Activated naive CD8-positive, alpha-beta T cell (primary cell): Measurements from ENCODE around the gene KIAA0513.
"Not testable (repeated sequence)": the region's sequence is repeated elsewhere in the genome, so short reads cannot be mapped to it uniquely, and the experiment has no call there.

ENCODE experiments used
- H3K27ac Mint-ChIP-seq: one replicate; pipeline ENCODE4 v1.8.0; 2021; ENCODE audit warnings: mixed read lengths
- H3K27me3 Mint-ChIP-seq: one replicate; pipeline ENCODE4 v1.8.0; 2021; ENCODE audit warnings: mixed read lengths
- H3K36me3 Mint-ChIP-seq: one replicate; pipeline ENCODE4 v1.8.0; 2021; ENCODE audit warnings: mixed read lengths
- H3K4me1 Mint-ChIP-seq: one replicate; pipeline ENCODE4 v1.8.0; 2021; ENCODE audit warnings: low read depth, mixed read lengths
- H3K4me3 Mint-ChIP-seq: one replicate; pipeline ENCODE4 v1.8.0; 2021; ENCODE audit warnings: mild to moderate bottlenecking, mixed read lengths
- H3K9me3 Mint-ChIP-seq: one replicate; pipeline ENCODE4 v1.8.0; 2021; ENCODE audit warnings: low read depth, mixed read lengths

The KIAA0513 gene

DNA sequence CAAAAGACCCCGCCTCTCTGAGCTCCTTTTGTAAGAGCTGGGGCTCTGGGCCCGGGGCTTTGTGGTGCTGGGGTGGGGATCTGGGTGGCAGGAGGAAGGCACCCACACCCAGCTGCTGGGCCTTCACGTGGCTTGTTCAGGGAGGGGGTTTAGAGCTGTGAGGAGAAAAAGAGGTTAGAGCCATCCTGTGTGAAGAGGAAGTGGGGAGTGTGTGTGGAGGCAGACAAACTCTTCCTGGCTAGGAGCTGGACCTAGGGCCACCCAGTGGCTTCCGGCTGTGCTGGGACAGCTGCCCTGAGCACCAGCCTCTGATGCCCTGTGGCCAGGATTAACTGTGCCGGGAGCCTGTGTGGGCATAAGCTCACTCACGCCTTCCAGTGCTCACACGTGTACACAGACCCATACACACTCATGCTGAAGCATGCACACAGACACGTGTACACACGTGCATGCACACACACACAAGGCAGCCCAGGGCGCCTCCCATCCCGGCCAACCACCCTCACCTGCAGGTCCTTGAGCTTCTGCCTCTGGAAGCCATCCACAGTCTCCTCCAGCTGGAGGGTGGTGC lies 77.3 kb downstream of the KIAA0513 start:
- Mint-ChIP-seq H3K36me3 (no peaks in the 10 kb centered on the region), H3K4me3 (no peak overlapping the region), H3K9me3 (no peaks in the 10 kb centered on the region), H3K4me1 (peaks cover 37% of the 10 kb centered on the region), H3K27ac (peak overlapping the region; percentile 90), H3K27me3 (no peaks in the 10 kb centered on the region)

DNA sequence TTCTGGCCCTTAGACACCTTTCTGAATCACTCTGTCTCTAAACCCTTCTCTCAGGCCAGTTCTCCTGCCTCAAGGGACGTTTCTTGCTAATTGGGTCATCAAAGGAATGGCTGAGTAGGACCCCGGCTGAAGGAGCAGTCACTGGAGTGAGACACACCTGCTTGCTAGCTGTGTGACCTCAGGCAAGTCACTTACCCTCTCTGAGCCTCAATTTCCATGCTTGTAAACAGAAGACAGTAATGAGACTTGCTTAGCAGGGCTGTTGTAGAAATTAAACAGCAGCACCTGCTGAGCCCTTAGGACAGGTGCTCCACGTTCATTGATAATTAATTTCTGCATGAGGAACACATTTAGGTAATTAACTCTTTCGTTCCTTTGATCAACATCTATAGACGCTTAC lies 77.9 kb downstream of the KIAA0513 start:
- Mint-ChIP-seq H3K36me3 (no peaks in the 10 kb centered on the region), H3K4me3 (no peak overlapping the region), H3K27me3 (no peaks in the 10 kb centered on the region), H3K9me3 (no peaks in the 10 kb centered on the region), H3K4me1 (peaks cover 37% of the 10 kb centered on the region), H3K27ac (peak overlapping the region; percentile 90)

DNA sequence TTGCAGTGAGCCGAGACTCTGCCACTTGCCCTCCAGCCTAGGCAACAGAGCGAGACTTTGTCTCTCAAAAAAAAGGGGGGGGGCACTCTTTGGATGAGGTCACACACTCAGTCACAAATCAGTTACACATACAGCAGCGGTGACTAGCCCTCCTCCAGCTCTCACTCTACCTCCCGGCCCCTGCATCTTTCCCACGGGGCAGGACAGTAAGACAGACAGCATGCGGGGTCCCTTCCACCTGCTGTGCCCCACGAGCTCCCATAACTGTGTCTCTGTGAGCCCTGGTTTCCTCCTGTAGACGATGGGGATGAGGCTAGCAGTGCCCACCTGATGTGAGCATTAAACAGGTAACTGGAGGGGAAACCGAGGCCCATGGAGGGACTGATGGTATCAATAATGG lies 79.5 kb downstream of the KIAA0513 start:
- H3K36me3 Mint-ChIP-seq, result no peaks in the 10 kb centered on the region
- no peak overlapping the region for H3K27ac Mint-ChIP-seq
- H3K4me1 Mint-ChIP-seq, result peaks cover 31% of the 10 kb centered on the region
- H3K27me3 Mint-ChIP-seq, result no peaks in the 10 kb centered on the region
- H3K9me3 Mint-ChIP-seq, result no peaks in the 10 kb centered on the region
- H3K4me3 Mint-ChIP-seq, result no peak overlapping the region

DNA sequence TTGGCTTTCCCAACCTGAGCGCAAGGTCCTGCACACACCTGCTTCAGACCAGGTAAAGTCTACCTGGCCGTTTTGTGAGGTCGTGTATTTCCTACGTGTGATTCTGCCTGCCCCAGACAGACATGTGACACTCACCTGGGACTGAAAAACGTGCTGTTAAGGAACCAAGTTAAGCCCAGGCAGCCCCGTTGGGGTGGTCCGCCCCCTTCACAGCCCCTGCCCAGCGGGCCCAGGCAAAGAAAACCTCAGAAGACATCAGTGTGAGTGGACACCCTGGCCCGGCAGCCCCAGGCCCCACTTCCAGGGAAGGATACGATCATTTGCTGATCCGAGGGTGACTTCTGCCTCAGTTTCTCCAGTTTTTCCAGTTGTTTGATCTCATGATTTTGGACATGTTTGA lies 79.9 kb downstream of the KIAA0513 start:
- Mint-ChIP-seq H3K4me3 (no peak overlapping the region), H3K36me3 (no peaks in the 10 kb centered on the region), H3K27ac (no peak overlapping the region), H3K4me1 (peaks cover 29% of the 10 kb centered on the region), H3K27me3 (no peaks in the 10 kb centered on the region), H3K9me3 (no peaks in the 10 kb centered on the region)

DNA sequence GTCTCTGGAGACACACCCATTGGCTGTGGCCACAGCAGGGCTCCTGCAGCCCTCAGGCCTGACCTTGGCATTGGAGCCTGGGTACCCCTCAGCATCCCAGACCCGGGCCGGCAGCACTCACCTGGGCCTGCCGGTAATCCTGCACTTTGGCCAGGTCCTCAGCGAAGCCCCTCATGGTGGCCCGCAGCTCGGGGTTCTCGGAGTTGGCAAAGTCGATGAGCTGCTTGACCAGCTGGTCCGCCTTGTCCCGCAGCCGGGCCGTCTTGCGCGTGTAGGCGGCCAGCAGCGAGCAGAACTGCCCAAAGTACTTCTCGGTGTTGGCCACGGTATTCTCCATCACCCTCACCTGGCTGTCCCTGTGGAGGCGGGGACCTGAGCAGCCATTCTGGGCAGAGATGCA lies 82.5 kb downstream of the KIAA0513 start:
- Mint-ChIP-seq H3K27me3 (no peaks in the 10 kb centered on the region), H3K4me3 (no peak overlapping the region), H3K4me1 (peaks cover 11% of the 10 kb centered on the region), H3K36me3 (no peaks in the 10 kb centered on the region), H3K9me3 (no peaks in the 10 kb centered on the region), H3K27ac (no peak overlapping the region)

DNA sequence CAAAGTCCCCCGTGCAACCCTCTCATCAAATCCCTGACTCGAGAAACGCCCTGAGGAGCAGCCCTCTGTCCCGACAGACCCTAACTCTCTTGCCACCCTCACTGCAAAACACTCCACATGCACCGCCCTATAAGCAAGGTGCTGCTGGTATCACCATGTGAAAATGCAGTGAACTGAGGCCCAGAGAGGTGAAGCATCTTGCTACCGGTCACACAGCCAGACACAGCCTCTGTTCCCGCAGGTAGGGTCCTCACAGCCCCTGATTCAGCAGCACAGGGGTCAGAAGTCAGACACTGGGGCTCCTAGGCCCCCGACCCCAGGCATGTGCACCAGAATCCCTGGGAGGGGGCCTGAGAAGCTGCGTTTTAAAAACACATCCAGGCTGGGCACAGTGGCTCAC lies 83.6 kb downstream of the KIAA0513 start:
- peaks cover 5% of the 10 kb centered on the region for H3K4me1 Mint-ChIP-seq
- no peak overlapping the region for H3K4me3 Mint-ChIP-seq
- no peaks in the 10 kb centered on the region for H3K27me3 Mint-ChIP-seq
- no peaks in the 10 kb centered on the region for H3K9me3 Mint-ChIP-seq
- no peaks in the 10 kb centered on the region for H3K36me3 Mint-ChIP-seq
- peak overlapping the region; percentile 28 for H3K27ac Mint-ChIP-seq

DNA sequence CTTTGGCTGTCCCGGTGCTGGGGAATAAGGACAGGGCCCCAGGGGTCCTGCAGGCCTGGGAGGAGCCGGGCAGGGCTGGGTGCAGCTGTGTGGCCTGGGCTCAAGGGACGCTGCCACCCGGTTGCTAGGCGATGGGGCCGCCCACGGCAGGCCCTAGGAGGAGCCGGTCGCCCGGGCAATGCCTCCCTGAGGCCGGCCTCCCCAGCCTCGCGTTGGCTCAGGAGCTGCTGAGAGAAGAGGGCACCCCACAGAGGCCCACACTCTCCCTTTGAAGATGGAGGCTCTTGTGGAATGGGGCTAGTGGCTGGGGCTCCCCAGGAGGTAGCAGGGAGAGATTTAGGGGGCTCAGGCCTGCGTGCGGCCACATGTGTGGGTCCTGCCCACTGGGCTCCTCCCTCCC lies 84.8 kb downstream of the KIAA0513 start, which contains the start of gene CIBAR2:
TSS of gene CIBAR2 (minus strand) at position 109 of the 400 bp plus-strand sequence. CDS start 120 bp downstream, outside the sequence.
- H3K27me3 Mint-ChIP-seq, result no peaks in the 10 kb centered on the region
- H3K36me3 Mint-ChIP-seq, result no peaks in the 10 kb centered on the region
- no peak within 1 kb of the TSS for H3K4me3 Mint-ChIP-seq
- no peak within 1 kb of the TSS for H3K27ac Mint-ChIP-seq
- H3K9me3 Mint-ChIP-seq, result no peaks in the 10 kb centered on the region
- H3K4me1 Mint-ChIP-seq, result peaks cover 8% of the 10 kb centered on the region

DNA sequence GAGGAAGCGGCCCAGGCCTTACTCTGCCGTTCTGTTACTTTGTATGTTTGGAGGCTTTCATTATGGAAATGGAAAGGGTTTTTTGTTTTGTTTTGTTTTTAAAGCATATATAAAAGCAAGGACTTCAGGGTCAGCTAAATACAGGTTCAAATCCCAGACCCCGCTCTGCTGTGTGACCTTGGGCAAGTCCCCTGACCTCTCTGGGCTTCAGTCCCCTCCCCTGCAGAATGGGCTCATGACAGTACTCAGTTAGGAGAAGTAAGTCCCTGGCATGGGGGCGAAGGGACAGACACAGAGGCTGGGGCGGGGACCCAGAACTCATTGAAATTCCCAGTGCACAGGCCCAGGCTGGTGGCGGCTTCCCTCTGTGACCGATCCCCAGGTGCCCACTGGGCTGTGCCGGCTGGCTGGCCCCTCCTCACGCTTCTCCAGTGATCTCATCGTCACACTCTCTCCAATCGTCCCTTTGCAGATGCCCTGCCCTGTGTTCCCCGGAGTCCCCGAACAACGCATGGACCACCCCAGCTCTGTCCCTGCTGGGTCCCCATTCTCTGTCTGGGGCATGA lies 85.7 kb downstream of the KIAA0513 start:
- H3K9me3 Mint-ChIP-seq, result no peaks in the 10 kb centered on the region
- no peaks in the 10 kb centered on the region for H3K36me3 Mint-ChIP-seq
- no peak overlapping the region for H3K4me3 Mint-ChIP-seq
- no peaks in the 10 kb centered on the region for H3K27me3 Mint-ChIP-seq
- no peak overlapping the region for H3K27ac Mint-ChIP-seq
- peaks cover 8% of the 10 kb centered on the region for H3K4me1 Mint-ChIP-seq

DNA sequence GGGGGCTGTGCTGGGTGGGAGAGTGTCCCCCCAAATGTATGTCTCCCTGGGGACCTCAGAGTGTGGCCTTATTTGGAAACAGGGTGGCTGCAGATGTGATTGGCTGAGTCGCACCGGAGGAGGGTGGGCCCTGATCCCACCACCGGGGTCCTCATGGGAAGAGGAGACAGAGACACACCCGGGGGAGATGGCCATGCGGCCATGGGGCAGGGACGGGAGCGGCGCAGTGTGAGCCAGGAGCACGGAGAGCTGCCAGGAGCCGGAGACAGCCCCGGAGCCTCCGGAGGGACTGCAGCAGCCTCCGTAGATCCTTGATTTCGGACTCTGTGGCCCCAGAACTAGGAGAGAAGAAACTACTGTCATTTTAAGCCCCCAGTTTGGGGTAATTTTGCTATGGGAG lies 86.3 kb downstream of the KIAA0513 start:
- no peaks in the 10 kb centered on the region for H3K36me3 Mint-ChIP-seq
- no peaks in the 10 kb centered on the region for H3K9me3 Mint-ChIP-seq
- H3K4me1 Mint-ChIP-seq, result peaks cover 8% of the 10 kb centered on the region
- no peak overlapping the region for H3K4me3 Mint-ChIP-seq
- no peak overlapping the region for H3K27ac Mint-ChIP-seq
- no peaks in the 10 kb centered on the region for H3K27me3 Mint-ChIP-seq

DNA sequence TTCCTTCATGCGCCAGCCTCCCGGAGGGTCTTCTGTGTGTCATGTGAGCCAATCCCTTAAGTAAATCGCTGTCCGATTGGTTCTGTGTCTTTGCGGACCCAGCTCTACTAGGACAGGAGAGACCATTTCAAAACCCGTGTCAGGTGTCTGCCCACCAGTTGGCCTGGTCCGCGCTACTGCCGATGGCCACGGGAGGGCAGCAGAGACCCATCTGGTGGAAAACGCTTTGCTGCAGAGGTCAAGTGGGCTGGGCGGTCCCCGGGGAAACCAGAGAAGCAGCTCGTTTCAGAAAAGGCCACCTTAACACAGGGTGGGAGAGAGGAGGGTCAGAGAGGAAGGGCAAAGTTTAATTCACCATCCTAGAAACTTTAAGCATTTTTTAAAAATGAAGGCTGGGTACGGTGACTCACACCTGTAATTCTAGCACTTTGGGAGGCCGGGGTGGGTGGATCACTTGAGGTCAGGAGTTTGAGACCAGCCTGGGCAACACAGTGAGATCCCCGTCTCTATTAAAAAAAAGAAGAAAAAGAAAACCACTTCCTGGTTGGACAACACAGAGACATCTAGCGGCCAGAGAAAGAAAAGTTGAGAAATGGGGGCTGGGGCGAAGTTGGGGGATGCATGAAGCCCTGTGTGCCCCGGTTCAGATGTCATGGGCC lies 87.4 kb downstream of the KIAA0513 start:
- peak overlapping the region; percentile 51 for H3K4me3 Mint-ChIP-seq
- peaks cover 8% of the 10 kb centered on the region for H3K4me1 Mint-ChIP-seq
- H3K36me3 Mint-ChIP-seq, result no peaks in the 10 kb centered on the region
- no peaks in the 10 kb centered on the region for H3K9me3 Mint-ChIP-seq
- peak overlapping the region; percentile 47 for H3K27ac Mint-ChIP-seq
- no peaks in the 10 kb centered on the region for H3K27me3 Mint-ChIP-seq

DNA sequence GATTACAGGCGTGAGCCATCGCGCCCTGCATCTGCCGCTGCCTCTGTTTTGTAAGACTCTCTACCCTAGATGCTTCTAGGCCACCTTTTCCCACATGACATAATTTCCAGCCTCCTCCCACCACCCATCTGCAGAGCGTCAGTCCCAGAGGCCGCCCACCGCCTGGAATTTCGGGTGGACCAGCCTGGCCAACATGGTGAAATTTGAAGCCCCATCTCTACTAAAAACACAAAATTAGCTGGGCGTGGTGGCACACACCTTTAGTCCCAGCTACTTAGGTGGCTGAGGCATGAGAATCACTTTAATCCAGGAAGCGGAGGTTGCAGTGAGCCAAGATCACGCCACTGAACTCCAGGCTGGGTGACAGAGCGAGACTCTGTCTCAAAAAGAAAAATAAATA lies 89.8 kb downstream of the KIAA0513 start:
- no peaks in the 10 kb centered on the region for H3K27me3 Mint-ChIP-seq
- no peaks in the 10 kb centered on the region for H3K36me3 Mint-ChIP-seq
- peaks cover 8% of the 10 kb centered on the region for H3K4me1 Mint-ChIP-seq
- no peak overlapping the region for H3K4me3 Mint-ChIP-seq
- no peaks in the 10 kb centered on the region for H3K9me3 Mint-ChIP-seq
- no peak overlapping the region for H3K27ac Mint-ChIP-seq

DNA sequence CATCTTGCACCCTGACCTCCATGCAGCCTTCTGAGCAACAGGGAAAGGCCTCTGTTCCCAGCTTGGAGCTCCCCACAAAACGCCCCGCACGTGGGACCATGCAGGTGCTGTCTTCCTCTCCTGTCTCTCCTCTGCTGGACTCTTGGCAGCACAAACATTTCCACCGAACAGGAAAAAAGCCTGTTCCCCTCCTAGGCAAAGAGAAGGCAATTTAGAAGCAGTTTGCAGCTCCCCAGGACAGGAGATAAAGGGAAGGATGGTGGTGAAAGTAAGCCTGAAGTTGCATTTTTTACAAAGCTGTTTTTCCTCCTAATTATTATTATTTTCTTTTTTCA lies 92.4 kb downstream of the KIAA0513 start:
- Mint-ChIP-seq H3K36me3 (no peaks in the 10 kb centered on the region), H3K27ac (no peak overlapping the region), H3K4me3 (no peak overlapping the region), H3K9me3 (no peaks in the 10 kb centered on the region), H3K4me1 (peaks cover 9% of the 10 kb centered on the region), H3K27me3 (no peaks in the 10 kb centered on the region)

DNA sequence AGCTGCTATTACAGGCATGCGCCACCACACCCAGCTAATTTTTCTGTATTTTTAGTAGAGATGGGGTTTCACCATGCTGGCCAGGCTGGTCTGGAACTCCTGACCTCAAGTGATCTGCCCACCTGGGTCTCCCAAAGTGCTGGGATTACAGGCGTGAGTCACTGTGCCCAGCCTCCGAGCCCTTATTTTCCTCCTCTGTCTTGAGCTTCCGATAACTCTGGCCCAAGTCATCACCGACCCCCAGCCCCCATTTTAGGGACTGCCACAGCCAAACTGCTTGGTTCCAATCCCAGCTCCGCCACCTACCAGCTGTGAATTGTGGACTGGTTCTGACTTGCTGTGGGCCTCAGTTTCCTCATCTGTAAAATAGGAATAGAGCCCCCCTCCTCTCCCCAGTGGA lies 95.8 kb downstream of the KIAA0513 start:
- H3K27ac Mint-ChIP-seq, H3K27me3 Mint-ChIP-seq, H3K36me3 Mint-ChIP-seq, H3K9me3 Mint-ChIP-seq, H3K4me3 Mint-ChIP-seq: not testable (repeated sequence)
- peaks cover 15% of the 10 kb centered on the region for H3K4me1 Mint-ChIP-seq

DNA sequence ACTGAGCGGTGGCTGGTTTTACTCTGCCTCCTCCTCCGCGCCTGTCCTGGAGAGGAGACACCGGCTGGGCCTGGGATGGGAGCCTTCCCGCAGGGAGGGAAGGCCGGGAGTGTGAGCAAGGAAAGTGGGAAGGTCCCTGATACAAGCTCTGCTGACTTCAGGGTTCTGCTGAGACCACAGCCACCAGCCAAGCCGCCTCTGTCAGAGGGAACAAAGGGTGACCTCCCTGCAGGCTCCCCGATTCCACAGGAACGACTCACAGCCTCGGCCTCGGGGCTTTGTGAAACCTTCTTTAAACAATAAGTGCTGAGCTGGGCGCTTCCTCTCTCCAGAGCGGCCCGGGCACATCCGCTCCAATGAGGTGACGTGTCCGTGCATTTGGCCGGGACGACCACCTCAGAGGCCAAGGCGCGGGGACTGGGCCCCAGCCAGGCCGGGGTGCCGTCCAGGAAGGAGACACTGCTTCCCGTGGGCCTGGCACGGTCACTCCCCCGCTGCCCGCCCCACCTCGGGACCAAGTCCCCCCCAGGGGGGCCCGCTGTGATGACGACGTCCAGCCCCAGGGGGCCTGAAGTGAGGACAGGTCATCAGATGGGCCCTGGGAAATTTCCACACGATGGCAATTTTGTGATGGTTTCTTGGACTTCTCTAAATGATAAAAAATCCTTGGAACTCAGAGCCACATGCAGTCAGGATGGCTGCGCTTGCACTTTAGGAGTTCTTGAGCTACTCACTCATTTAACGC lies 96.5 kb downstream of the KIAA0513 start:
- peaks cover 15% of the 10 kb centered on the region for H3K4me1 Mint-ChIP-seq
- no peaks in the 10 kb centered on the region for H3K9me3 Mint-ChIP-seq
- H3K4me3 Mint-ChIP-seq, result no peak overlapping the region
- H3K36me3 Mint-ChIP-seq, result no peaks in the 10 kb centered on the region
- no peak overlapping the region for H3K27ac Mint-ChIP-seq
- H3K27me3 Mint-ChIP-seq, result no peaks in the 10 kb centered on the region

DNA sequence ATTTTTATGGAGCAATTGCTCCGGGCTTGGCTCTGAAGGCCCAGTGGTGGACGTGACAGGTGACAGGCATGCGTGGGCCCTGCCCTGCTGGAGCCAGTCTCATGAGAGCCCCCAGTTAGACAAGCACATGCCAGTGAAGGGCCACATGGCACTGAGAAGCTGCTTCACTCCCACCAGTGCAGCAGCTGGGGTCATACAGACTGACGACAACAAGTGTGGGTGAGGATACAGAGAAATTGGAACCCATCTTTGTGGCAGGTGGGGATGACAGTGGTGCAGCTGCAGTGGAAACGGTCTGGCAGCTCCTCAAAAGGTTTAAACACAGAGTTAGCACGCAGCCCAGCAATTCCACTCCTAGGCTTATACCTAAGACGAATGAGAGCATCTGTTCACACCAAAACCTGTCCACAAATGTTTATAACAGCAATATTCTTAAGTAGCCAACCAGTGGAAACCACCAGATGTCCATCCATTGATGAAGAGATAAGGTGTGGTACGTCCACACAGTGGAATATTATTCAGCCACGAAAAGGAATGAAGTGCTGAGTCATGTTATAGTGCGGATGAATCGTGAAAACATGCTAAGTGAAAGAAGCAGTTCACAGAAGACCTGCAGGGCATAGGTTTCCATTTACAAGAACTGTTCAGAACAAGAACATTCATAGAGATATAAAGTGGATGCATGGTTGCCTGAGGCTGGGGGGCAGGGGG lies 97.2 kb downstream of the KIAA0513 start:
- H3K4me1 Mint-ChIP-seq, result peaks cover 15% of the 10 kb centered on the region
- H3K9me3 Mint-ChIP-seq, result no peaks in the 10 kb centered on the region
- H3K27me3 Mint-ChIP-seq, result no peaks in the 10 kb centered on the region
- H3K27ac Mint-ChIP-seq, result no peak overlapping the region
- H3K36me3 Mint-ChIP-seq, result no peaks in the 10 kb centered on the region
- H3K4me3 Mint-ChIP-seq, result no peak overlapping the region
